ENCODE results near the gene USP32.
A peak's percentile ranks its signal among the peaks of the same experiment; 100 is the strongest.
"Not testable (repeated sequence)": the region's sequence is repeated elsewhere in the genome, so short reads cannot be mapped to it uniquely, and the experiment has no call there.

USP32 gene

GRCh38 chr17:60322056-60322387 lies 69.9 kb downstream of the USP32 start:
- DNase-seq (ENCODE audit: low read depth): no peak
- no peak for TF ChIP-seq CTCF (IDR thresholded peaks at IDR 0.05; ENCODE audit: insufficient read depth, low read depth, low read length, missing control alignments)
- H3K4me3 ChIP-seq (ENCODE audit: low read depth, low read length): no peak overlapping the region

GRCh38 chr17:60321336-60322055 lies 70.4 kb downstream of the USP32 start:
- H3K4me3 ChIP-seq (ENCODE audit: low read depth, low read length): no peak overlapping the region
- DNase-seq (ENCODE audit: low read depth): no peak
- no peak for TF ChIP-seq CTCF (IDR thresholded peaks at IDR 0.05; ENCODE audit: insufficient read depth, low read depth, low read length, missing control alignments)

GRCh38 chr17:60318830-60319229 lies 73.1 kb downstream of the USP32 start:
- no peak for TF ChIP-seq CTCF (IDR thresholded peaks at IDR 0.05; ENCODE audit: insufficient read depth, low read depth, low read length, missing control alignments)
- DNase-seq (ENCODE audit: low read depth): no peak
- no peak overlapping the region for H3K4me3 ChIP-seq (ENCODE audit: low read depth, low read length)

- TF ChIP-seq CTCF (IDR thresholded peaks at IDR 0.05; ENCODE audit: insufficient read depth, low read depth, low read length, missing control alignments): no peak
- no peak for DNase-seq (ENCODE audit: low read depth)
- H3K4me3 ChIP-seq (ENCODE audit: low read depth, low read length): no peak overlapping the region
Observed at GRCh38 chr17:60318326-60318725, 73.6 kb downstream of the USP32 start.

GRCh38 chr17:60315650-60316049 lies 76.3 kb downstream of the USP32 start:
- DNase-seq (ENCODE audit: low read depth): no peak
- no peak for TF ChIP-seq CTCF (IDR thresholded peaks at IDR 0.05; ENCODE audit: insufficient read depth, low read depth, low read length, missing control alignments)
- no peak overlapping the region for H3K4me3 ChIP-seq (ENCODE audit: low read depth, low read length)

- not testable (repeated sequence) for H3K4me3 ChIP-seq (ENCODE audit: low read depth, low read length)
- DNase-seq (ENCODE audit: low read depth): peak; percentile 32
Observed at GRCh38 chr17:60314900-60315299, 77.0 kb downstream of the USP32 start.

- H3K4me3 ChIP-seq (ENCODE audit: low read depth, low read length): no peak overlapping the region
- no peak for TF ChIP-seq CTCF (IDR thresholded peaks at IDR 0.05; ENCODE audit: insufficient read depth, low read depth, low read length, missing control alignments)
- DNase-seq (ENCODE audit: low read depth): peak; percentile 54
Observed at GRCh38 chr17:60314423-60314822, 77.5 kb downstream of the USP32 start.
